ENCODE results near the gene P4HA2. TPM values are rescaled to one million over a fixed set of nuclear protein-coding genes. Genes with fewer than 3 reads are reported as not detected.

Gene P4HA2
- total and polyA plus RNA-seq, 2 donors (not counting 3 experiments of a cell fraction or from before 2014, with no cell fraction given) = 37.6 to 58.7 TPM

- CTCF ChIA-PET = interaction anchor here (0.8 to 3.8 kb wide), 8 partner anchors 11 to 162 kb away, joined by 3 to 39 read pairs (median 5); partner anchors contain the start of gene SLC22A5
- POLR2A ChIA-PET = interaction anchor here (1.0 kb wide), 1 partner anchor 11 kb away, joined by 3 read pairs; no protein-coding TSS in a partner anchor
Measured at GRCh38 chr5:132227235-132227484, 493 bp downstream of the P4HA2 start.

More at GRCh38 chr5:132227235-132227484, 493 bp downstream of the P4HA2 start:
- Histone ChIP-seq H3K9ac (replicated peaks; ENCODE audit: extremely low read depth, insufficient read depth, low read length) (peak overlapping the region; percentile 73), H3K27ac (ENCODE audit: insufficient read depth, low read depth, low read length) (no peak overlapping the region), H4K20me1 (replicated peaks; ENCODE audit: control insufficient read depth, extremely low read depth, insufficient read depth, low read length) (no peaks in the 10 kb centered on the region), H3K4me2 (ENCODE audit: insufficient read depth, low read length) (peak overlapping the region; percentile 44), H3K9me1 (replicated peaks; ENCODE audit: control insufficient read depth, extremely low read depth, insufficient read depth, low read length) (no peaks in the 10 kb centered on the region), H3K4me1 (ENCODE audit: control insufficient read depth, extremely low read depth, insufficient read depth, low read length) (no peaks in the 10 kb centered on the region), H3K36me3 (ENCODE audit: control insufficient read depth in 2 of 2, extremely low read depth in 1 of 2, insufficient read depth in 2 of 2, low read length in 2 of 2) (no peaks in the 10 kb centered on the region), H3K79me2 (ENCODE audit: control insufficient read depth, insufficient read depth, low read length) (no peaks in the 10 kb centered on the region), H3K27me3 (ENCODE audit: control insufficient read depth in 2 of 2, insufficient read depth in 2 of 2, low read length in 2 of 2) (no peaks in the 10 kb centered on the region), H2AFZ (ENCODE audit: low read depth, low read length) (peak overlapping the region; percentile 80), H3K4me3 (replicated peaks in 1 of 3; ENCODE audit: insufficient read depth in 1 of 3, low read depth in 1 of 3, low read length in 3 of 3) (peak overlapping the region; percentile 44 to 61 (median 46)), H3K9me3 (replicated peaks; ENCODE audit: control insufficient read depth, insufficient read depth, low read length) (no peaks in the 10 kb centered on the region)
- intact Hi-C loops (cut with micrococcal nuclease) (loop anchor here (1.0 to 2.0 kb wide), 5 partner anchors 12 to 162 kb away; no protein-coding TSS in a partner anchor), dilution Hi-C loops (cut with MboI; ENCODE audit: extremely low pct_ligation_motif_present, low sequenced_read_pairs) (no loop called here)
- DNase-seq (ENCODE audit: low read depth, low spot score) (peak; percentile 23), FAIRE-seq (no peak)
- BruUV-seq (replicated peaks) = no TSS peak
- TF ChIP-seq CTCF (IDR thresholded peaks at IDR 0.05; ENCODE audit: extremely low read depth in 1 of 2, insufficient read depth in 1 of 2, low read depth in 1 of 2, low read length in 2 of 2) (peak in 1 of 2 donors; percentile 14), MAX (IDR thresholded peaks at IDR 0.05; ENCODE audit: insufficient read depth, insufficient read length) (no peak)

Data from endothelial cell of umbilical vein (primary cell).